ENCODE results near the gene AGBL4.
"Not testable (repeated sequence)": the region's sequence is repeated elsewhere in the genome, so short reads cannot be mapped to it uniquely, and the experiment has no call there.

AGBL4 gene

DNA sequence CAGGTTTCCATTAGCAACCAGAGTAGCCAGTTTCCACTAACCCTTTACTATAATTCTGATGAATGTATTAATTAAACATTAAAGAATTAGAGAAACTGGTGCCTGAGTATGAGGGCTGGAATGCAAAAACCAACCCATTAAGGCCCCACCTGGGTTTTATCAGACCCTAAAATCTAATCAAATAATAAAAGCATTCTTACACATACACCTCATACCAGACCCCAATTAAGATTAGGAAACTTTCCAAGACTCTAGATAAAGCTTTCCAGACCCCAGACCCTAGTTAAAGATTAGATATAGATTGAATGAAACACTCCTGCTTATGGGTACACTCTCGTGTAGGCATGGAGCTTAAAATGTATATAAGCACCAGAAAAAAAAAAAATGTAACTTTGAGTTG is 665.7 kb downstream of the AGBL4 start:
- TF ChIP-seq Cebpa-rat (IDR thresholded peaks at IDR 0.05) = no peak
- H4K20me1 ChIP-seq = no peaks in the 10 kb centered on the region
- no peak overlapping the region for H3K4me3 ChIP-seq
- H3K9ac ChIP-seq = no peak overlapping the region
- H3K36me3 ChIP-seq = no peaks in the 10 kb centered on the region
- H3K9me3 ChIP-seq = no peaks in the 10 kb centered on the region
- no peaks in the 10 kb centered on the region for H3K27me3 ChIP-seq
- H3K27ac ChIP-seq = no peak overlapping the region
- no peak overlapping the region for H3K4me2 ChIP-seq
- no peaks in the 10 kb centered on the region for H3K4me1 ChIP-seq

DNA sequence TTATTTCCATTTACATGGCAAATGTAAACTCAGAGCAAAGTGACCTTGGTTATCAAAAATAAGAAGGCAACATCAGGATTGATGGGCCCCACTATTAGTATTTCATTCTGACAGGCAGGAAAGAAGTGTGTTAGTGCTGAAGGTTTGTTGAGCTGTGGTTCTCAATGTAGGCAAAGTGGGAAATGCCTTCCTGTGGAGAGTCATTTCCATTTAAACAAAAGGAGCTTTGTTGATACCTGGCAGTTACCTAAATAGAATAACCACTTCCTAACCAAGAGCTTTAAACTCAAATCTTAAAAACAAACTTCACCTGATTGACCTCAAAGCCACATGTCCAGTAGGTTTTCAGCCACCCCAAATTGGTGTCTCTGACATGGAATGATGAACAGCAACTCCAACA is 667.2 kb downstream of the AGBL4 start:
- H3K4me1 ChIP-seq = no peaks in the 10 kb centered on the region
- no peak overlapping the region for H3K9ac ChIP-seq
- no peaks in the 10 kb centered on the region for H3K9me3 ChIP-seq
- H3K4me2 ChIP-seq = no peak overlapping the region
- TF ChIP-seq Cebpa-rat (IDR thresholded peaks at IDR 0.05) = no peak
- no peak overlapping the region for H3K27ac ChIP-seq
- no peaks in the 10 kb centered on the region for H4K20me1 ChIP-seq
- no peaks in the 10 kb centered on the region for H3K27me3 ChIP-seq
- H3K4me3 ChIP-seq = no peak overlapping the region
- no peaks in the 10 kb centered on the region for H3K36me3 ChIP-seq

DNA sequence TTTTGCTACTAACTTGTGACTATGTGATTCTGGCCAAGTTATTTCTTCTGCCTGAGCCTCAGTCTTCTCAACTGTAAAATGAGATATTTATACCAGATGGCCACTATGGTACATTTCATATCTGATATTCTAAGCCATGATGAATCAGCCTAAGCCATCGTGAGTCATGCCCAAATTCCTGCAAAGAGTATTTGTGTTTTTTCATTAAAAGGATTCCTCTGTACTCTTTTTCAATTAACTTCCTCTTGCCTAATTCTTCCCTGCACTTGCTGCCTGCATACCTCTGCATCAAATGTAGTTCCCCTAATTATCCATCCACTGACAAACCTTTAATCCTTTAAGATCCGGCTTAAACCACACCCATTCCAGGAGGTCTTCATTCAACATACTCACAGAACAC is 672.0 kb downstream of the AGBL4 start:
- no peaks in the 10 kb centered on the region for H4K20me1 ChIP-seq
- no peak for TF ChIP-seq Cebpa-rat (IDR thresholded peaks at IDR 0.05)
- H3K27ac ChIP-seq = no peak overlapping the region

DNA sequence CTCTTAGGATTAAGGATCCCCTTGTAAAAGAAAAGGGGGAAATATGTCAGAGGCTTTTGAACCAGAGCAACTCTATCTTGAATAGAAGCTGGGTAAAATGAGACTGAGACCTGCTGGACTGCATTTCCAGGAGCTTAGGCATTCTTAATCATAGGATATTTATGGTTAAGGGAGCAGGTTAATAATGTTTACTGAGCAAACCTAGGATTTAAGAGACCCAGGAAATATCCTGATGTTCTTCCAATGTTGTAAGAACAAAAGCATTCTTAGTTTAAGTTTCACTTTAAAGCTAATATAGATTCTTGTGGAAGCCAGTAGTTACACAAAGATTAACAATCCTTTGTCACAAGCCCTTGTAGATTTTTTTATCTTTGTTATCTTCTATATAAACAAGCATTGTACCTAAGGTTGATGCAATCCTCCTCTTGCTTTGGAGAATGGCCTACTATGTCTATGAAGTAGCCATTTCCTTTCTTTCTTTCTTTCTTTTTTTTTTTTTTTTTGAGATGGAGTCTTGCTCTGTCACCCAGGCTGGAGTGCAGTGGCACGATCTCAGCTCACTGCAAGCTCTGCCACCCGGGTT is 676.9 kb downstream of the AGBL4 start:
- no peak overlapping the region for H3K27ac ChIP-seq
- H3K9me3 ChIP-seq = peaks cover 6% of the 10 kb centered on the region; the same call in 1 of the 2 replicates
- no peaks in the 10 kb centered on the region for H3K36me3 ChIP-seq
- no peak overlapping the region for H3K4me2 ChIP-seq
- no peak for TF ChIP-seq Cebpa-rat (IDR thresholded peaks at IDR 0.05)
- no peak overlapping the region for H3K9ac ChIP-seq
- no peak overlapping the region for H3K4me3 ChIP-seq
- no peaks in the 10 kb centered on the region for H4K20me1 ChIP-seq
- H3K27me3 ChIP-seq = no peaks in the 10 kb centered on the region
- H3K4me1 ChIP-seq = no peaks in the 10 kb centered on the region

More for the DNA sequence above, 672.0 kb downstream of the AGBL4 start:
- H3K4me2 ChIP-seq = no peak overlapping the region
- H3K4me1 ChIP-seq = no peaks in the 10 kb centered on the region
- H3K36me3 ChIP-seq = no peaks in the 10 kb centered on the region
- H3K27me3 ChIP-seq = no peaks in the 10 kb centered on the region
- H3K4me3 ChIP-seq = no peak overlapping the region
- no peaks in the 10 kb centered on the region for H3K9me3 ChIP-seq
- H3K9ac ChIP-seq = no peak overlapping the region

DNA sequence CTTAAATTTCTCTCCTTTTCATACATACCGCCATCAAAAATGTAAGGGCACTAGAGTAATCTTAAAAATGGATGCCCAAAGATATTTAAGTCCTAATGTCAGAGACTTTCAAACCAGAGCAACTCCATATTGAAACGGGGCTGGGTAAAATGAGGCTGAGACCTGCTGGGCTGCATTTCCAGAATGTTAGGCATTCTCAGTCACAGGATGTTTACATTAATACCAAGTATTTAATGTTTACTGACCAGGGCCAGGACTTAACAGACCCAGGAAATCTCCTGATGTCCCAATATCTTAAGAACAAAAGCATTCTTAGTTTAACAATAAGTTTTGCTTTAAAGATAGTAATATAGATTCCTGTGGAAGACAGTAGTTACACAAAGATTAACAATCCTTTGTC is 683.2 kb downstream of the AGBL4 start:
- H3K36me3 ChIP-seq = no peaks in the 10 kb centered on the region
- no peaks in the 10 kb centered on the region for H3K4me1 ChIP-seq
- H3K4me2 ChIP-seq = no peak overlapping the region
- H3K27ac ChIP-seq = no peak overlapping the region
- H3K4me3 ChIP-seq = no peak overlapping the region
- TF ChIP-seq Cebpa-rat (IDR thresholded peaks at IDR 0.05) = no peak
- H4K20me1 ChIP-seq = no peaks in the 10 kb centered on the region
- no peaks in the 10 kb centered on the region for H3K27me3 ChIP-seq
- no peak overlapping the region for H3K9ac ChIP-seq
- peaks cover 5% of the 10 kb centered on the region; the same call in 1 of the 2 replicates for H3K9me3 ChIP-seq

DNA sequence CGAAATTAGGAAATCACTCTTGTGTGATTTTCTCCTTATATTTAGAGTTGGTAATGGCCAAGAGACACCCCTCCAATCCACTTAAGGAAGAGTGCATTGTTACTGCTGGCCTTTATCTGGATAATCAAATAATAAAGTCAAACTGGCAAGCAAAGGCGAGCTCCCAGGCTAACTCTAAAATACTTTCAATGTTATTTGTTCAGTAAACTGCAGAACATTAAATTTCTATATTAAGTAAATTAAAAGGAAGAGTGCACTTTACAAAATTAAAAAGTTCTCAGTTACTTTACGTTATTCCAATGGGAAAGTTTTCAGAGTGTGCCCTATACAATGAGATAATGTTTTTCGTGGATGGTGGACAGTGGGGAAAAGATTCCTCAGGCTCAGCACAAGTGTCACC is 684.7 kb downstream of the AGBL4 start:
- no peak for TF ChIP-seq Cebpa-rat (IDR thresholded peaks at IDR 0.05)
- no peak overlapping the region for H3K4me2 ChIP-seq
- no peaks in the 10 kb centered on the region for H3K36me3 ChIP-seq
- no peaks in the 10 kb centered on the region for H3K27me3 ChIP-seq
- no peaks in the 10 kb centered on the region for H4K20me1 ChIP-seq
- H3K9ac ChIP-seq = no peak overlapping the region
- H3K9me3 ChIP-seq = no peaks in the 10 kb centered on the region
- no peak overlapping the region for H3K27ac ChIP-seq
- no peak overlapping the region for H3K4me3 ChIP-seq
- H3K4me1 ChIP-seq = no peaks in the 10 kb centered on the region

DNA sequence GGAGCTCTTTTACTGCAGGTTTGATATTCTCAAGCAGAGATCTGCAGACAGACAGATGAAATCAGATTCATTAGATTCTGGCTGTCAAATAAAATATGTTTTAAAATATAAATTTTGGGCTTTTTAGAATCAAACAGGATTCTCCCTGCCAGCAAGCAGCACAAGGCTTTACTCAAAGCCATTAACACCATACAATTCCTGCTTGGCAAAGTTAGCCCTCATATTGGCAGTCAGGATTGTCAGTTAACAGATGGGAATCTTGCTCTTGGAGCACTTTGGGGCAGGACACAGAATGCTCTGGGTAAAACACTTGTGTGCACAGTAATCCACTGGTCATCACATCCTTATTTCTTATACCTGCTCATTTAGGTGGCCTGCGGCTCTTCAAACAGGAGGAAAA is 686.5 kb downstream of the AGBL4 start:
- no peak overlapping the region for H3K27ac ChIP-seq
- H3K4me3 ChIP-seq = no peak overlapping the region
- no peaks in the 10 kb centered on the region for H4K20me1 ChIP-seq
- H3K9ac ChIP-seq = no peak overlapping the region
- H3K4me2 ChIP-seq = no peak overlapping the region
- H3K4me1 ChIP-seq = no peaks in the 10 kb centered on the region
- TF ChIP-seq Cebpa-rat (IDR thresholded peaks at IDR 0.05) = no peak
- no peaks in the 10 kb centered on the region for H3K36me3 ChIP-seq
- no peaks in the 10 kb centered on the region for H3K9me3 ChIP-seq
- H3K27me3 ChIP-seq = no peaks in the 10 kb centered on the region

DNA sequence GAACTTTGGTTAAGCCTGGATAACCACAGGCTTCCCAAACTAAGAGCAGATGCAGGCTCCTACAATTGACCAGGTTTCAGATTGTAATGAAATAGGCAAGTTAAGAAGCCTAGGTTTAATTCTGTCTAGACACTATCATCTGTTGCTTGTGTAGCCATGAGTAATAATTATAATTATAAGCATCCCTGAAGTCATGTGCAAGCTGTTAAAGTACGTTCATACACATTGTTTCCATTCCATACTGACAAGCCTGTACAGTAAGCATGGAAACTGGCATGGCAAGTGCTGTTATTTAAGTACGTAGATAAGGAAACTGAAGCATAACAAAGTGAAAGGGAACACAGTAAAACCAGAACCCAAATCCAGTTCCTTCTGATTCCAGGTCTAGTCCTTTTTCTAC is 689.8 kb downstream of the AGBL4 start:
- Histone ChIP-seq H3K36me3 (no peaks in the 10 kb centered on the region), H3K27me3 (no peaks in the 10 kb centered on the region), H3K4me1 (no peaks in the 10 kb centered on the region), H3K4me2 (no peak overlapping the region), H4K20me1 (no peaks in the 10 kb centered on the region), H3K4me3 (no peak overlapping the region), H3K9ac (no peak overlapping the region), H3K9me3 (no peaks in the 10 kb centered on the region), H3K27ac (no peak overlapping the region)
- TF ChIP-seq Cebpa-rat (IDR thresholded peaks at IDR 0.05) = no peak

DNA sequence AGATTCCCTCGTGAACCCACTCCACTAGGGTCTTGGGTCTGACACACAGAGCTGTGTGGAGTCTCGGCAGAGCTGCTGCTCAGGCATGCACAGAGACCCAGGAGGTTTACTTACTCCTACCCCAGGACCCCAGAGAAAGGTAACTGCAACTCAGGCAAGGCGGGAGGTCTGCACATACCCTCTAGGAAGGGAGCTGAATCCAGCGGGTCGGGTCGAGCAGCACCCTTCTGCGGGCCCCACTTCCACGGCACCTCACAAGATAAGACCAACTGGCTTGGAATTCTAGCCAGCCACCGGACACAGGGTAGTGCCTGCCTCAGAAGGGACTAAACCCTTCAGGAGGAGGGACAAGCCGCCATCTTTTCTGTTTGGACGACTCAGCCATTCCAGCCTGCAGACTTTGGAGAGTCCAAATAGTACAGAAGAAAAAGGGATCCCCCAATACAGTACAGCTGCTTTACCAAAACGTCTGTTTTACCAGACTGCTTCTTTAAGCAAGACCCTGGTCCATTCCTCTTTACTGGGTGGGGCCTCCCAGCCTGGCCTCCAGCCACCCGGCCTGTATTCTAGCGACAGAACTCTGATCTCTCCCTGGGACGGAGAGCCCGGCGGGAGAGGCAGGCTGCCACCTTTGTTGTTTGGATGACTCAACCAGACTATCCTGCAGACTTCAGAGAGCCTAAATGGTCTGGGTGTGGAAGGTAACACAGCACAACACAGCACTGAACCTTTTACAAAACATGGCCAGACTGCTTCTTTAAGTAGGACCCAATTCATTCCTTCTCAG is 692.5 kb downstream of the AGBL4 start:
- no peak overlapping the region for H3K9ac ChIP-seq
- no peaks in the 10 kb centered on the region for H3K9me3 ChIP-seq
- H3K4me2 ChIP-seq = no peak overlapping the region
- no peak overlapping the region for H3K27ac ChIP-seq
- H3K4me1 ChIP-seq = no peaks in the 10 kb centered on the region
- H3K36me3 ChIP-seq = no peaks in the 10 kb centered on the region
- no peak overlapping the region for H3K4me3 ChIP-seq
- H4K20me1 ChIP-seq = no peaks in the 10 kb centered on the region
- no peaks in the 10 kb centered on the region for H3K27me3 ChIP-seq
- TF ChIP-seq Cebpa-rat (IDR thresholded peaks at IDR 0.05) = no peak

DNA sequence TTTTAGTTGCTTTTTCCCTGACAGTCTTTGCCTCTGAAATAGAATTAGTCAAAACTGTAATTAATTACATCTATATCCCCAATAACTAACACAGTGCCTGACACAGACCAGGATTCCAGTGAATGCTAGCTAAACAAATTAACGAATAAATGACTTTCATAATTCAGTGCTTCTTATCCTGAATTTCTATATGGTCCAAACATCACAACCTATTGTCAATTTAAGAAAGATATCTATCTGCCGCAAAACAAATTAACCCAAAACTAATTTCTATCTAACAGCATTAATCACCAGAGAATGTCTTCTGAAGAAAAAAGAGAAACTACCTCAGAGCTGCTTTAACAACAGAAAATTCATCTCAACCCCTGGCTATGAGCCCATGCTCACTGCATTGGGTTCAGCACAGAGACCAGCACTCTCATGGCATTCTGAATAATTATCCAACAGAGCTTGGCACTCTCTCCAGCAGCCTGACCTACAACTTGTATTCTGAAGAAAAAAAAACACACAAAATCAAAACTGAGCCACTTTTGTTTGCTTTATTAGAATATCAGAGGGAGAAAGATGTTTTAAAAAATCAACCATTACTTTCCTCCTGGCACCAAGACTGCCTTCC is 699.7 kb downstream of the AGBL4 start:
- no peaks in the 10 kb centered on the region for H3K27me3 ChIP-seq
- H3K4me3 ChIP-seq = no peak overlapping the region
- H3K9ac ChIP-seq = no peak overlapping the region
- H3K27ac ChIP-seq = no peak overlapping the region
- H3K4me2 ChIP-seq = no peak overlapping the region
- H3K9me3 ChIP-seq = no peaks in the 10 kb centered on the region
- TF ChIP-seq Cebpa-rat (IDR thresholded peaks at IDR 0.05) = no peak
- no peaks in the 10 kb centered on the region for H3K36me3 ChIP-seq
- H3K4me1 ChIP-seq = no peaks in the 10 kb centered on the region
- H4K20me1 ChIP-seq = no peaks in the 10 kb centered on the region

DNA sequence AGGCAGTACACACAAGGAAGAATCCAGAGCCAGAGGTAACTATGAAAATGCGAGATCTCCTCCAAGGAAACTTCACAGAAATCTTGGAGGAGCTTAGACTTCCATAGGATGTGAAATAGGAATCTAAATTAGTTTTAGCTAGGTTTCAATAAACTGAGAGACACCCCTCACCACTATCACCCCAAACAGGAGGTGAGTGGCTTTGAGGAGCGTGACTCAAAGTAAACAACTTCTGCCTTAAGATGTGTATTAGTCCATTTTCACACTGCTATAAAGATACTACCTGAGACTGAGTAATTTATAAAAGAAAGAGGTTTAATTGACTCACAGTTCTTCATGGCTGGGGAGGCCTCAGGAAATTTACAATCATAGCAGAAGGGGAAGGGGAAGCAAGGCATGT is 703.3 kb downstream of the AGBL4 start:
- H3K4me2 ChIP-seq, H3K4me1 ChIP-seq, H3K4me3 ChIP-seq, H3K27me3 ChIP-seq, H4K20me1 ChIP-seq, H3K36me3 ChIP-seq, H3K9me3 ChIP-seq, H3K9ac ChIP-seq, H3K27ac ChIP-seq: not testable (repeated sequence)

Measured in BLaER1 (cell line).